Neutrophil (primary cell): ENCODE data around the gene TLNRD1.

Experiments used
- H3K27ac ChIP-seq: fragments of 200-600 bp; sonication (generic); 2 replicates; pipeline ENCODE4 v1.5.1; 2016; ENCODE audit warnings: mild to moderate bottlenecking, moderate library complexity
- H3K27me3 ChIP-seq: fragments of 200-600 bp; sonication (generic); 2 replicates; pipeline ENCODE4 v1.6.0; 2016; ENCODE audit warnings: mild to moderate bottlenecking
- H3K36me3 ChIP-seq: fragments of 200-600 bp; sonication (generic); 2 replicates; pipeline ENCODE4 v1.5.1; 2017
- H3K4me1 ChIP-seq, 2 experiments: fragments of 200-600 bp in 1 of 2; sonication (generic) in 1 of 2; 1 replicate in 1 of 2; 2 replicates in 1 of 2; pipeline versions ENCODE4 v1.5.1 to v1.6.1; 2013 to 2016; ENCODE audit warnings: low read depth in 1 of 2, low read length in 1 of 2, mild to moderate bottlenecking in 1 of 2, moderate library complexity in 1 of 2; ENCODE audit not compliant: control insufficient read depth in 1 of 2, insufficient read depth in 1 of 2
- H3K4me3 ChIP-seq, 2 experiments: fragments of 200-600 bp in 1 of 2; sonication (generic) in 1 of 2; 1 replicate in 1 of 2; 2 replicates in 1 of 2; pipeline ENCODE4 v1.5.1; 2013 to 2016; ENCODE audit warnings: low read depth in 1 of 2, low read length in 1 of 2, mild to moderate bottlenecking in 1 of 2, moderate library complexity in 1 of 2
- H3K9me3 ChIP-seq: fragments of 200-600 bp; sonication (generic); 2 replicates; pipeline ENCODE4 v1.5.1; 2016
- CTCF ChIP-seq: fragments of 200-600 bp; sonication (generic); IDR thresholded peaks from 2 replicates; pipeline ENCODE4 v1.5.1; 2016; ENCODE audit warnings: antibody characterized with exemption

Gene TLNRD1

GRCh38 chr15:81038975-81039607 lies 38.4 kb downstream of the TLNRD1 start:
- TF ChIP-seq CTCF = no peak
- no peaks in the 10 kb centered on the region for H3K36me3 ChIP-seq
- no peaks in the 10 kb centered on the region for H3K4me1 ChIP-seq
- H3K4me3 ChIP-seq = no peak overlapping the region
- no peaks in the 10 kb centered on the region for H3K27me3 ChIP-seq
- H3K9me3 ChIP-seq = no peaks in the 10 kb centered on the region
- H3K27ac ChIP-seq = no peak overlapping the region

- no peaks in the 10 kb centered on the region for H3K36me3 ChIP-seq
- no peaks in the 10 kb centered on the region for H3K4me1 ChIP-seq
- H3K9me3 ChIP-seq = no peaks in the 10 kb centered on the region
- H3K27me3 ChIP-seq = no peaks in the 10 kb centered on the region
- H3K27ac ChIP-seq = no peak overlapping the region
- TF ChIP-seq CTCF = no peak
- no peak overlapping the region for H3K4me3 ChIP-seq
Observed at GRCh38 chr15:81040757-81041156, 40.0 kb downstream of the TLNRD1 start.

GRCh38 chr15:81043281-81043934 lies 42.7 kb downstream of the TLNRD1 start:
- Histone ChIP-seq H3K9me3 (no peaks in the 10 kb centered on the region), H3K4me1 (no peaks in the 10 kb centered on the region), H3K4me3 (no peak overlapping the region), H3K27ac (no peak overlapping the region), H3K36me3 (no peaks in the 10 kb centered on the region), H3K27me3 (no peaks in the 10 kb centered on the region)
- TF ChIP-seq CTCF = no peak

GRCh38 chr15:81043935-81044575 lies 43.3 kb downstream of the TLNRD1 start:
- Histone ChIP-seq H3K4me1 (no peaks in the 10 kb centered on the region), H3K27ac (no peak overlapping the region), H3K9me3 (no peaks in the 10 kb centered on the region), H3K36me3 (no peaks in the 10 kb centered on the region), H3K27me3 (no peaks in the 10 kb centered on the region), H3K4me3 (no peak overlapping the region)
- TF ChIP-seq CTCF = no peak

GRCh38 chr15:81046290-81046689 lies 45.6 kb downstream of the TLNRD1 start:
- no peaks in the 10 kb centered on the region for H3K36me3 ChIP-seq
- no peaks in the 10 kb centered on the region for H3K9me3 ChIP-seq
- no peaks in the 10 kb centered on the region for H3K27me3 ChIP-seq
- H3K4me1 ChIP-seq = no peaks in the 10 kb centered on the region
- no peak overlapping the region for H3K4me3 ChIP-seq
- no peak overlapping the region for H3K27ac ChIP-seq
- TF ChIP-seq CTCF = no peak
